ENCODE results near the gene GRAMD4.
"Not testable (repeated sequence)": the region's sequence is repeated elsewhere in the genome, so short reads cannot be mapped to it uniquely, and the experiment has no call there.

Gene GRAMD4

GRCh38 chr22:46646531-46647215, 26.5 kb downstream of the GRAMD4 start:
- no peak for DNase-seq (ENCODE audit: low read depth in 1 of 2, low spot score in 1 of 2)
- TF ChIP-seq JUND (IDR thresholded peaks at IDR 0.05; ENCODE audit: low read depth), result no peak
- in situ Hi-C loops (cut with HindIII; ENCODE audit: low pct_unique_long_range_greater_than_20kb, low sequenced_read_pairs), result no loop called here

- in situ Hi-C loops (cut with HindIII; ENCODE audit: low pct_unique_long_range_greater_than_20kb, low sequenced_read_pairs); DNase-seq (ENCODE audit: low read depth in 1 of 2, low spot score in 1 of 2): not testable (repeated sequence)
Observed at GRCh38 chr22:46648225-46648820, 28.1 kb downstream of the GRAMD4 start.

- no peak for DNase-seq (ENCODE audit: low read depth in 1 of 2, low spot score in 1 of 2)
- TF ChIP-seq JUND (IDR thresholded peaks at IDR 0.05; ENCODE audit: low read depth), result no peak
- in situ Hi-C loops (cut with HindIII; ENCODE audit: low pct_unique_long_range_greater_than_20kb, low sequenced_read_pairs), result no loop called here
Observed at GRCh38 chr22:46649141-46650077, 29.2 kb downstream of the GRAMD4 start.

- in situ Hi-C loops (cut with HindIII; ENCODE audit: low pct_unique_long_range_greater_than_20kb, low sequenced_read_pairs), result no loop called here
- no peak for TF ChIP-seq JUND (IDR thresholded peaks at IDR 0.05; ENCODE audit: low read depth)
- no peak for DNase-seq (ENCODE audit: low read depth in 1 of 2, low spot score in 1 of 2)
Observed at GRCh38 chr22:46650078-46650810, 30.1 kb downstream of the GRAMD4 start.

GRCh38 chr22:46651316-46651715, 31.1 kb downstream of the GRAMD4 start:
- no peak for DNase-seq (ENCODE audit: low read depth in 1 of 2, low spot score in 1 of 2)
- no peak for TF ChIP-seq JUND (IDR thresholded peaks at IDR 0.05; ENCODE audit: low read depth)
- in situ Hi-C loops (cut with HindIII; ENCODE audit: low pct_unique_long_range_greater_than_20kb, low sequenced_read_pairs), result no loop called here

- DNase-seq (ENCODE audit: low read depth in 1 of 2, low spot score in 1 of 2), result no peak
- in situ Hi-C loops (cut with HindIII; ENCODE audit: low pct_unique_long_range_greater_than_20kb, low sequenced_read_pairs), result no loop called here
- no peak for TF ChIP-seq JUND (IDR thresholded peaks at IDR 0.05; ENCODE audit: low read depth)
Observed at GRCh38 chr22:46652081-46652846, 32.1 kb downstream of the GRAMD4 start.

GRCh38 chr22:46652847-46653331, 32.7 kb downstream of the GRAMD4 start:
- no peak for TF ChIP-seq JUND (IDR thresholded peaks at IDR 0.05; ENCODE audit: low read depth)
- DNase-seq (ENCODE audit: low read depth in 1 of 2, low spot score in 1 of 2), result no peak
- in situ Hi-C loops (cut with HindIII; ENCODE audit: low pct_unique_long_range_greater_than_20kb, low sequenced_read_pairs), result no loop called here

- in situ Hi-C loops (cut with HindIII; ENCODE audit: low pct_unique_long_range_greater_than_20kb, low sequenced_read_pairs), result no loop called here
- TF ChIP-seq JUND (IDR thresholded peaks at IDR 0.05; ENCODE audit: low read depth), result no peak
- no peak for DNase-seq (ENCODE audit: low read depth in 1 of 2, low spot score in 1 of 2)
Observed at GRCh38 chr22:46653596-46653995, 33.4 kb downstream of the GRAMD4 start.

GRCh38 chr22:46654426-46654825, 34.2 kb downstream of the GRAMD4 start:
- in situ Hi-C loops (cut with HindIII; ENCODE audit: low pct_unique_long_range_greater_than_20kb, low sequenced_read_pairs), result no loop called here
- no peak for DNase-seq (ENCODE audit: low read depth in 1 of 2, low spot score in 1 of 2)
- no peak for TF ChIP-seq JUND (IDR thresholded peaks at IDR 0.05; ENCODE audit: low read depth)

- DNase-seq (ENCODE audit: low read depth in 1 of 2, low spot score in 1 of 2), result no peak
- in situ Hi-C loops (cut with HindIII; ENCODE audit: low pct_unique_long_range_greater_than_20kb, low sequenced_read_pairs), result no loop called here
- no peak for TF ChIP-seq JUND (IDR thresholded peaks at IDR 0.05; ENCODE audit: low read depth)
Observed at GRCh38 chr22:46654927-46655595, 34.9 kb downstream of the GRAMD4 start.
